ENCODE results near the gene FTSJ3. TPM values are rescaled to one million over a fixed set of nuclear protein-coding genes. Genes with fewer than 3 reads are reported as not detected.
"Not testable (repeated sequence)": the region's sequence is repeated elsewhere in the genome, so short reads cannot be mapped to it uniquely, and the experiment has no call there.

Gene FTSJ3
- total and polyA plus RNA-seq, 4 donors = 10.5 to 31.1 (median 19.2) TPM

- Histone ChIP-seq H3K27me3 (ENCODE audit: control insufficient read depth in 4 of 4, insufficient read depth in 4 of 4, low read length in 3 of 4) (no peaks in the 10 kb centered on the region), H3K27ac (ENCODE audit: low read depth in 1 of 2, low read length in 2 of 2) (peak overlapping the region; percentile 84 to 86), H3K36me3 (ENCODE audit: control insufficient read depth in 4 of 4, insufficient read depth in 3 of 4, low read depth in 1 of 4, low read length in 3 of 4) (no peaks in the 10 kb centered on the region), H3K9me3 (ENCODE audit: control insufficient read depth in 4 of 4, low read length in 3 of 4) (no peaks in the 10 kb centered on the region), H3K9ac (ENCODE audit: low read depth in 1 of 2, low read length in 2 of 2) (peak overlapping the region in 1 of 2 donors; percentile 77), H3K4me1 (ENCODE audit: control insufficient read depth in 4 of 4, insufficient read depth in 4 of 4, low read length in 3 of 4) (peaks cover 14 to 31% (median 28%) of the 10 kb centered on the region in 4 donors), H3K4me3 (ENCODE audit: low read depth in 1 of 3, low read length in 3 of 3) (peak overlapping the region in 2 of 3 donors; percentile 57 to 80)
- 77% methylated on average over 9 of the region's 9 CpGs for WGBS
- TF ChIP-seq FOXA2 (IDR thresholded peaks at IDR 0.05) (no peak), HNF4G (IDR thresholded peaks at IDR 0.05) (no peak), EGR1 (IDR thresholded peaks at IDR 0.05; ENCODE audit: low read depth in 2 of 2) (no peak), GABPA (IDR thresholded peaks at IDR 0.05 in 1 of 2, conservative IDR thresholded peaks at IDR 0.05 in 1 of 2) (no peak), JUND (IDR thresholded peaks at IDR 0.05) (no peak), RXRA (IDR thresholded peaks at IDR 0.05) (no peak)
- TF ChIP-seq, protein P1, sequence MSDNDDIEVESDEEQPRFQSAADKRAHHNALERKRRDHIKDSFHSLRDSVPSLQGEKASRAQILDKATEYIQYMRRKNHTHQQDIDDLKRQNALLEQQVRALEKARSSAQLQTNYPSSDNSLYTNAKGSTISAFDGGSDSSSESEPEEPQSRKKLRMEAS (IDR thresholded peaks at IDR 0.05) = no peak
- DNase-seq (ENCODE audit: low spot score) = no peak
Observed at GRCh38 chr17:63843910-63844677, 16.6 kb upstream of the FTSJ3 start.

DNA sequence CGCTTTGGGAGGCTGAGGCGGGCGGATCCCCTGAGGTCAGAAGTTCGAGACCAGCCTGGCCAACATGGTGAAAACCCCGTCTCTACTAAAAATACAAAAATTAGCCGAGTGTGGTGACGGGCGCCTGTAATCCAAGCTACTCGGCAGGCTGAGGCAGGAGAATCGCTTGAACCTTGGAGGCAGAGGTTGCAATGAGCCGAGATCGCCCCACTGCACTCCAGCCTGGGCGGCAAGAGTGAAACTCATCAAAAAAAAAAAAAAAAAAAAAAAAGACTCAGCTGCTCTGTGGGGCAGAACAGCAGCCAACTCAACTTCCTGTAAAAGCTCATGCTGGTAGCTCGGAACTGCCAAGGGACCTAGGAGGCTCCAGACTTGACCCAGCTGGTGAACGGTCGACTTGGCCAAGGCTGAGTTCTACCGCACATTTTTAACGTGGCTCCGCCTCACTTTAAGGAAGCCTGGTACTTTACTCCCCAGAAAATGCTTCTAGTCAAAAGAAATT is 16.0 kb upstream of the FTSJ3 start:
- not testable (repeated sequence) for DNase-seq (ENCODE audit: low spot score)
- 8% methylated on average over 19 of the region's 19 CpGs for WGBS

GRCh38 chr17:63842540-63843386 is 15.3 kb upstream of the FTSJ3 start, which contains the start of gene SMARCD2:
SMARCD2 (minus strand) TSS chr17:63842685; CDS start chr17:63842674, 11 bp downstream.
- H3K9ac ChIP-seq (ENCODE audit: low read depth in 1 of 2, low read length in 2 of 2) = peak within 1 kb of the TSS; percentile 77 to 85
- H3K27ac ChIP-seq (ENCODE audit: low read depth in 1 of 2, low read length in 2 of 2) = peak within 1 kb of the TSS; percentile 84 to 86
- H3K27me3 ChIP-seq (ENCODE audit: control insufficient read depth in 4 of 4, insufficient read depth in 4 of 4, low read length in 3 of 4) = no peaks in the 10 kb centered on the region
- H3K36me3 ChIP-seq (ENCODE audit: control insufficient read depth in 4 of 4, insufficient read depth in 3 of 4, low read depth in 1 of 4, low read length in 3 of 4) = no peaks in the 10 kb centered on the region
- H3K4me3 ChIP-seq (ENCODE audit: low read depth in 1 of 3, low read length in 3 of 3) = peak within 1 kb of the TSS; percentile 67 to 80 (median 74)
- under 1% methylated on average over 92 of the region's 92 CpGs for WGBS
- no peaks in the 10 kb centered on the region for H3K9me3 ChIP-seq (ENCODE audit: control insufficient read depth in 4 of 4, low read length in 3 of 4)
- H3K4me1 ChIP-seq (ENCODE audit: control insufficient read depth in 4 of 4, insufficient read depth in 4 of 4, low read length in 3 of 4) = peaks cover 24 to 43% (median 40%) of the 10 kb centered on the region in 4 donors
- peak; percentile 99 for DNase-seq (ENCODE audit: low spot score)
- peak in 1 of 2 donors; percentile 41 for TF ChIP-seq JUND (IDR thresholded peaks at IDR 0.05)
- peak; percentile 94 for TF ChIP-seq YY1 (IDR thresholded peaks at IDR 0.05)
- TF ChIP-seq, protein P1 (IDR thresholded peaks at IDR 0.05) = peak; percentile 65
- peak; percentile 60 for TF ChIP-seq FOXA1 (IDR thresholded peaks at IDR 0.05)
- TF ChIP-seq, protein P2, sequence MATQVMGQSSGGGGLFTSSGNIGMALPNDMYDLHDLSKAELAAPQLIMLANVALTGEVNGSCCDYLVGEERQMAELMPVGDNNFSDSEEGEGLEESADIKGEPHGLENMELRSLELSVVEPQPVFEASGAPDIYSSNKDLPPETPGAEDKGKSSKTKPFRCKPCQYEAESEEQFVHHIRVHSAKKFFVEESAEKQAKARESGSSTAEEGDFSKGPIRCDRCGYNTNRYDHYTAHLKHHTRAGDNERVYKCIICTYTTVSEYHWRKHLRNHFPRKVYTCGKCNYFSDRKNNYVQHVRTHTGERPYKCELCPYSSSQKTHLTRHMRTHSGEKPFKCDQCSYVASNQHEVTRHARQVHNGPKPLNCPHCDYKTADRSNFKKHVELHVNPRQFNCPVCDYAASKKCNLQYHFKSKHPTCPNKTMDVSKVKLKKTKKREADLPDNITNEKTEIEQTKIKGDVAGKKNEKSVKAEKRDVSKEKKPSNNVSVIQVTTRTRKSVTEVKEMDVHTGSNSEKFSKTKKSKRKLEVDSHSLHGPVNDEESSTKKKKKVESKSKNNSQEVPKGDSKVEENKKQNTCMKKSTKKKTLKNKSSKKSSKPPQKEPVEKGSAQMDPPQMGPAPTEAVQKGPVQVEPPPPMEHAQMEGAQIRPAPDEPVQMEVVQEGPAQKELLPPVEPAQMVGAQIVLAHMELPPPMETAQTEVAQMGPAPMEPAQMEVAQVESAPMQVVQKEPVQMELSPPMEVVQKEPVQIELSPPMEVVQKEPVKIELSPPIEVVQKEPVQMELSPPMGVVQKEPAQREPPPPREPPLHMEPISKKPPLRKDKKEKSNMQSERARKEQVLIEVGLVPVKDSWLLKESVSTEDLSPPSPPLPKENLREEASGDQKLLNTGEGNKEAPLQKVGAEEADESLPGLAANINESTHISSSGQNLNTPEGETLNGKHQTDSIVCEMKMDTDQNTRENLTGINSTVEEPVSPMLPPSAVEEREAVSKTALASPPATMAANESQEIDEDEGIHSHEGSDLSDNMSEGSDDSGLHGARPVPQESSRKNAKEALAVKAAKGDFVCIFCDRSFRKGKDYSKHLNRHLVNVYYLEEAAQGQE (IDR thresholded peaks at IDR 0.05) = peak; percentile 81
- TF ChIP-seq GABPA (IDR thresholded peaks at IDR 0.05 in 1 of 2, conservative IDR thresholded peaks at IDR 0.05 in 1 of 2) = peak; percentile 78 to 91
- TF ChIP-seq RXRA (IDR thresholded peaks at IDR 0.05) = peak; percentile 84 to 90
- TF ChIP-seq, protein P3, sequence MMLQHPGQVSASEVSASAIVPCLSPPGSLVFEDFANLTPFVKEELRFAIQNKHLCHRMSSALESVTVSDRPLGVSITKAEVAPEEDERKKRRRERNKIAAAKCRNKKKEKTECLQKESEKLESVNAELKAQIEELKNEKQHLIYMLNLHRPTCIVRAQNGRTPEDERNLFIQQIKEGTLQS (IDR thresholded peaks at IDR 0.05) = peak; percentile 56
- peak; percentile 99 for TF ChIP-seq NR2F2 (IDR thresholded peaks at IDR 0.05)
- TF ChIP-seq, protein P4, sequence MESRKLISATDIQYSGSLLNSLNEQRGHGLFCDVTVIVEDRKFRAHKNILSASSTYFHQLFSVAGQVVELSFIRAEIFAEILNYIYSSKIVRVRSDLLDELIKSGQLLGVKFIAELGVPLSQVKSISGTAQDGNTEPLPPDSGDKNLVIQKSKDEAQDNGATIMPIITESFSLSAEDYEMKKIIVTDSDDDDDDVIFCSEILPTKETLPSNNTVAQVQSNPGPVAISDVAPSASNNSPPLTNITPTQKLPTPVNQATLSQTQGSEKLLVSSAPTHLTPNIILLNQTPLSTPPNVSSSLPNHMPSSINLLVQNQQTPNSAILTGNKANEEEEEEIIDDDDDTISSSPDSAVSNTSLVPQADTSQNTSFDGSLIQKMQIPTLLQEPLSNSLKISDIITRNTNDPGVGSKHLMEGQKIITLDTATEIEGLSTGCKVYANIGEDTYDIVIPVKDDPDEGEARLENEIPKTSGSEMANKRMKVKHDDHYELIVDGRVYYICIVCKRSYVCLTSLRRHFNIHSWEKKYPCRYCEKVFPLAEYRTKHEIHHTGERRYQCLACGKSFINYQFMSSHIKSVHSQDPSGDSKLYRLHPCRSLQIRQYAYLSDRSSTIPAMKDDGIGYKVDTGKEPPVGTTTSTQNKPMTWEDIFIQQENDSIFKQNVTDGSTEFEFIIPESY (IDR thresholded peaks at IDR 0.05) = peak; percentile 98
- no peak for TF ChIP-seq FOXA2 (IDR thresholded peaks at IDR 0.05)
- TF ChIP-seq HNF4A (conservative IDR thresholded peaks at IDR 0.05) = peak; percentile 28 to 35
- TF ChIP-seq EGR1 (IDR thresholded peaks at IDR 0.05; ENCODE audit: low read depth in 2 of 2) = peak; percentile 40 to 50
- peak; percentile 17 to 23 for TF ChIP-seq RAD21 (IDR thresholded peaks at IDR 0.05)
- peak; percentile 68 for TF ChIP-seq TAF1 (conservative IDR thresholded peaks at IDR 0.05)
- TF ChIP-seq HNF4G (IDR thresholded peaks at IDR 0.05) = peak; percentile 10

More for the DNA sequence above, 16.0 kb upstream of the FTSJ3 start:
- Histone ChIP-seq H3K4me1 (ENCODE audit: control insufficient read depth in 4 of 4, insufficient read depth in 4 of 4, low read length in 3 of 4) (peaks cover 18 to 36% (median 33%) of the 10 kb centered on the region in 4 donors), H3K4me3 (ENCODE audit: low read depth in 1 of 3, low read length in 3 of 3) (peak overlapping the region; percentile 57 to 80 (median 74)), H3K27ac (ENCODE audit: low read depth in 1 of 2, low read length in 2 of 2) (peak overlapping the region; percentile 84 to 86), H3K9ac (ENCODE audit: low read depth in 1 of 2, low read length in 2 of 2) (peak overlapping the region; percentile 56 to 77)
- TF ChIP-seq NR2F2 (IDR thresholded peaks at IDR 0.05) = peak; percentile 75
- not testable (repeated sequence) for H3K27me3 ChIP-seq (ENCODE audit: control insufficient read depth in 4 of 4, insufficient read depth in 4 of 4, low read length in 3 of 4); H3K36me3 ChIP-seq (ENCODE audit: control insufficient read depth in 4 of 4, insufficient read depth in 3 of 4, low read depth in 1 of 4, low read length in 3 of 4); H3K9me3 ChIP-seq (ENCODE audit: control insufficient read depth in 4 of 4, low read length in 3 of 4)
